NCI-H1092 treated with DMSO at 0.1 percent for 48 hours (cell line): ENCODE results near the gene BMP8B.

Source experiments
- DNase-seq: peaks from one replicate; lab custom pipeline; 2025; lab: John Stamatoyannopoulos, UW

The BMP8B gene

DNA sequence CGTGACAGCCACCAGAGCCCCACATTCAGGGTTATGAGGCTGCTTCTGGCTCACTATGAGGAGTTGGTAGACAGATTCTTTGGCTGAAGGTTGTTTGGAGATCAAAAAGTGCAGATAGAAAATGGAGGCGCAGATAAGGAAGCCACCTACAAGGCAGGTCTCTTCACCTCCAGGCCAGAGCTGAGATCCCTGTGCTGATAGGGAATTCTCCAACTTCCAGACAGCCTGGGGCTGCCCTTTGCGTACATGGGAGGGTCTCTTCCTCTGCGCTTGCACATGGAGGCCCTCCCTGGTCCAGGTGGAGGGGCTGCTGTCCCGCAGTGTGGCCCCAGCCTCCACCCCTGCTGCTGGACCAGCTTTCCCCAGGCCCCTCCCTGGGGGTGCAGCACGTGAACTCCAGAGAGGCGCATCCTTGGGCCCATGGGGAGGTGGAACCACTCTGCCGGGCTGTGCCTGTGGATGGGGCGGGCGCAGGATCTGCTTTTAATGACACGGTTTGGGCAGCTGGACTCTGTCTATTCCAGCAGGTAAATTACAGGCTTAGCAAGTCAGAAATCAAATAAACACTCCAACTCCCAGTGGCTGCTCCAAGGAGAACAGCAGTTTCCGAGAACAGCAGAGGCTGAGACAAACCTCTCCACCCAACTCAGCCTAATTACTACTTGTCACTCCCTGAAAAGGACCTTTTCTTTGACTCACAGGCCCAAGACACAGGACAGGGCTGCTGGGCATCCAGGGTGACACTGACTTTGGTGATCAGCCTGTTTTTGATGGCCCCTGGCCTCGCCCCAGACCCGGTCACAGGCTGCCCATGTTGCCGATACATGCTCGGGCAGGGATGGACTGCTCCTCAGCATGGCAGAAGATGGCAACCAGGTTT lies 29.9 kb downstream of the BMP8B start:
- no peak for DNase-seq

DNA sequence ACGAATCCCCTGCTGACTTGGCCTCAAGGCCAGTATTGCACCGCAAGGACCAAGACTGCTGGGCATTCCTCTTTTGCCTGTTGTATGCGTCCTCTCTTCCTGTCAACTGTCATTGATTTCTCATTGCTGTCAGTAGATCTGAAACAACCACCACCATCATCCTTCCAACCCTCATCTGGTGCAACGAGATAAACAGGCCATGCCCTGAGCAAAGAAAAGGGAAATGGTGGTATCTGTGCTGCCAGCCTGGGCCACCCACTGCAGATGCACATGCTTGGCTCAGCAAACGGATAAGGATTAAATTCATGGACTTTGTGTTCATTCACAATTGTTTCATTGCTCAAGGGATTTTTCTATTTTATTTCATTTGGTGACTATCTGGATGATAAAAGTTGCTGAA lies 31.2 kb downstream of the BMP8B start:
- no peak for DNase-seq

DNA sequence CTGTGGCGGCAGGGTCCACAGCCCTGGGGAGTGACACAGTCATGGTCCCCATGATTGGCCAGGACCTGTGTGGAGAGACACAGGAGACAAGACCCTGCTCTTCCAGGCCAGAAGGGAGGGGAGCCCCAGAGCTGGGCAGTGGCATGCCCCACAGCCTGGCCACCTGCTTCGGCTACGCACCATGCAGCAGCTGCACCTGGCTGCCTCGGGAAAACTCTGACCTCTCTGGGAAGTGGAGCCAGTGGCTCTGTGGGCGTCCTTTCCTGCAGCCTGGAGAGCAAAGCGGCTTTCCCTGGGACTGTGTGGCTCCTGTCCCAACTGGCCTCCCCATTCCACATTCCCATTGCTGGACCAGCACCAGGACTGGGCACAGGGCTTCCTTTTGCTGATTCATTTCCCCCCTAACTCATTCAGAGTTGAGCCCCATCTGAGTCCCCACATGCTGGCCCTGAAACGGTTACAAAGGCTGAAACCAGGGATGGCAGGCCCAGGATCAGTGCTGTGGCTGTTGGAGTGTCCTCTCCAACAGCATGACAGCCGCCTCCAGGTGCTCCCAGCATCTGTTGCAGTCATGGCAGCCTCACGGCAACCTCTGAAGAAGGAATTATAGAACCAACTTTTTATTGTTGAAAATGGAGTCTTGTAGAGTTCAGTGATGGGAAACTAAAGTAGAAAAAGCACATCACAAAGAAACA lies 32.6 kb downstream of the BMP8B start:
- no peak for DNase-seq

DNA sequence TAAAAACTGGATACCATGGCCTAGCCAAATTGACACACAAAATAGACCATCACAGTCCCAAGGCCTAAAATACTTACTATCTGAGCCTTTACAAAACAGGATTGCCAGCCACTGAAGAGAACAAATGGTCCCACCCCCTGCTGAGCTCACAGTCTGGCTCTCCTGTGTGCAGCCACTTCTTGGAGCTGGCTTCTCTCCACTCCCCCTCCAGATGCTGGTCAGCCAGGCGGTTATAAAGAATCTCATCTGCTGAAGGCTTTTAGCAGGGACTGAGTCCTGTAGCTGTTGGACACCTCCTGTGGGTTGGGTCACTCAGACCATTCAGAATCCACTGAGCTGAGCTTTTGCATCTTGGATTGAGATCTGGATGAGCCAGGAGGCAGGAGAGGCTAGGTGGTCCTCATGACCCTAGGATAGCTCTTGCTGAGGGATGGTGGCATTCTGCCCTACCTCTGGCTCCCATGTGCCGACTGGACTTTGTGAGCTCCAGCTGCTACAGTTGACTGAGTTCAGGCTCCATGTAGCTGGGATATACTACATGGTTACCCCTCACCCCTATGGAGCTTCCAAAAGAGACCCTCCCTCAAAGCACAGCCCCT lies 33.7 kb downstream of the BMP8B start:
- DNase-seq = peak; percentile 99

DNA sequence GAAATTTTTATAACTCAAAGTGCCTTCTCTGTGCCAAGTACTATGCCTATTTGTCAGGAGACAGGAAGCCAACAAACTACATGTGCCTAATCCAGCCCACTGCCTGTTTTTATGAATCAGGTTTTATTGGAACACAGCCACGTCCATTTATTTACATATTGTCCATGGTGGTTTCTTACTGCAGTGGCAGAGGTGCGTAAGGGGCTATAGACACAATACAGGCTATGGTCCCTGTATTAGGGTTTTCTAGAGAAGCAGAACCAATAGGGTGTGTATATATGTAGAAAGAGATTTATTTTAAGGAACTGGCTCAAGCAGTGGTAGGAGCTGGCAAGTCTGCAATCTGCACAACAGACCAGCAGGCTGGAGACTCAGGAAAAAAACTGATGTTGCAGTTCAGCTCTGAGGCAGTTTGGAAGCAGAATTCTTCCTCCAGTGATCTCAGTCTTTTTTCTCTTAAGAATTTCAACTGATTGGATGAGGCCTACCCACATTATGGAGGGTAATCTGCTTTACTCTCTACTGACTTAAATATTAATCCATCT lies 34.6 kb downstream of the BMP8B start:
- peak; percentile 100 for DNase-seq

DNA sequence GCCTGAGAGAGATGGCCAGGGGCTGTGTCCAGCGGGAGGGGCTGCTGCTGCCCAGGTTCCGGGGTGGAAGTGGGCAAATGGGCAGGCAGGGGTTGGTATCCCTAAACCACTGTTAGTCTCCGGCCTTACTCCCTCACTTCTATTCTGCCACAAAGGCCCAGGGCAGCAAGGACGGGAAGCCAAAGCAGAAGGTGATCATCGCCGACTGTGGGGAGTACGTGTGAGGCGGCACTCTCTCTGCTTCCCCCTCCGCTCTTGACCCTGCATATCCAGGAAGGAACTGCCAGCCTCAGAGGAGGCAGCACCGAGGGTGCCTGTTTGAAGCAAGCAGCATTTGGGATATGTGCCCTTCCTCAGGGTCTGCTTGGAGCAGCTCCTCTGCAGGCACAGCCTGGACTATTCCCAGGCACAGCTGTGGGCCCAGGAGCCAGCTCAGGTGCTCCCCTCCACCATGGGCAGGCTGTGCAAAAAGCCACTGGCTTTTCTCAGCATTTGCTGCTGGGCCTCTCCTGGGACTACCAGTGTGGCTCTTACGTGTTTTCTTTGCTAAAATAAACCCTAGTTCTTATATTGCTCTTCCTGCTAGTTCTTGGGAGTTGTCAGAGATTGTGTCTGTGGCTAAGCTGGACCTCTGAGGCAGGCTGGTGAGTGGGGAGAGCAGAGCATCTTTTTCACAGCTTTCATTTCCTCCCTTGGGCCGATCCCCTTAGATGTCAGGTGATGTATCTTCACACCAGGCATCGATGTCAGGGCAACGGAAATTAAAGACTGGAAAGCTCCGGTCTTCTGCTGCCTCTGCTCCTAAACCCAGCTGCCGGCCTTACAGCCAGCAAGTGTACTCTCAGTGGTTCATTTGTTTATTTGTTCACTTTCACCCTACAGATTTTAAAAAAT lies 35.3 kb downstream of the BMP8B start:
- DNase-seq = peak; percentile 100

DNA sequence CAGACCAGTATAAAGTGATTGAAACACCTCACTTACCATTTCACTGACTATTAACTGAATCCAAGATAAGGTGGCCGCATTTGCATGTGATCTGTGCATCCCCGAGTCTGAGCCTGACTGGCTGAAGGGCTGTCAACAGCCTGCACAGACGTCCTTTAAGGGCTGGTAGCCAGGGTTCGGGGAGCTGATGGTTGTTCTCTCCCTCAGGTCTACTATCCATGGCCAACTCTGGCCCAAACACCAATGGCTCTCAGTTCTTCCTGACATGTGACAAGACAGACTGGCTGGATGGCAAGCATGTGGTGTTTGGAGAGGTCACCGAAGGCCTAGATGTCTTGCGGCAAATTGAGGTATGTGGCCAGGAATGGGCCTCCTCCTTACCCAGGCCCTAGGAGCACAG lies 36.0 kb downstream of the BMP8B start:
- DNase-seq = no peak

DNA sequence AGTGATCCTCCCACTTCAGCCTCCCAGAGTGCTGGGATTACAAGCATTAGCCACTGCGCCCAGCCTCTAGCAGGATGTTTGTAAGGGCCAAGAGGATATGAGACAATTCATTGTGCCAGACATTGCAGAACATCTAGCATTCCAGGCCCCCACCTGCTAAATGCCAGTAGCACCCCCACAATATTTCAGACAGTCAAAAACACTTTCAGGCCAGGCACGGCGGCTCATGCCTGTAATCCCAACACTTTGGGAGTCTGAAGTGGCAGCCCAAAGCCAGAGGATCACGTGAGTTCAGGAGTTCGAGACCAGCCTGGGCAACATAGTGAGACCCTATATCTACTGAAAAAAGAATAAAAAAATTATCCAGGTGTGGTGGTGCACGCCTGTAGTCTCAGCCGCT lies 37.1 kb downstream of the BMP8B start:
- DNase-seq = no peak

DNA sequence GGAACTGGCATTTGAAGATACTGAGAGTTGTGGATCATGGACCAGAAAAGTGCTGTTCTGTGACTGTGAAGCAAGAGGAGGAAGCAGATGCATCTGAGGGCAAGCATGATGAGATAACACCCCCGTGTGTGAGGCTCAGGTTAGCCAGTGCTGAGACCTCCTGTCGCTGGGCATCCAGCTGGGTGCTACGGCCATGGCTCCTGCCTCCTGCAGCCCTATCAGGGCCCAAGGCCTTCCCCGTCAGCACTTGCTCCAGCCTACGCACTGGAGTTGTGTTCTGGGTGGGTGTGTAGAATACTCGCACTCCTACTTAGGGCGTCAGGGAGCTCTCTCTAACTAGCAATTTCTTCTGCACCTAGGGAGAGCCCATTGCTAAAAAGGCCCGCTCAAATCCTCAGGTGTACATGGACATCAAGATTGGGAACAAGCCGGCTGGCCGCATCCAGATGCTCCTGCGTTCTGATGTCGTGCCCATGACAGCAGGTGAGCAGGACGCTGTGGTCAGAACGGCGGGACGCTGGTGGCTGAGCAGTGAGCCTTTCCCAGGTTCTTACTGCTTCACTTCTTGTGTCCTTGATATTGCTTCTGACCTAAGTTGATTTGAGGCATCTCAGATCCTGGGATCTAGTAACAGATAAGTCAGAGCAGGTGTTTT lies 43.5 kb downstream of the BMP8B start:
- no peak for DNase-seq

DNA sequence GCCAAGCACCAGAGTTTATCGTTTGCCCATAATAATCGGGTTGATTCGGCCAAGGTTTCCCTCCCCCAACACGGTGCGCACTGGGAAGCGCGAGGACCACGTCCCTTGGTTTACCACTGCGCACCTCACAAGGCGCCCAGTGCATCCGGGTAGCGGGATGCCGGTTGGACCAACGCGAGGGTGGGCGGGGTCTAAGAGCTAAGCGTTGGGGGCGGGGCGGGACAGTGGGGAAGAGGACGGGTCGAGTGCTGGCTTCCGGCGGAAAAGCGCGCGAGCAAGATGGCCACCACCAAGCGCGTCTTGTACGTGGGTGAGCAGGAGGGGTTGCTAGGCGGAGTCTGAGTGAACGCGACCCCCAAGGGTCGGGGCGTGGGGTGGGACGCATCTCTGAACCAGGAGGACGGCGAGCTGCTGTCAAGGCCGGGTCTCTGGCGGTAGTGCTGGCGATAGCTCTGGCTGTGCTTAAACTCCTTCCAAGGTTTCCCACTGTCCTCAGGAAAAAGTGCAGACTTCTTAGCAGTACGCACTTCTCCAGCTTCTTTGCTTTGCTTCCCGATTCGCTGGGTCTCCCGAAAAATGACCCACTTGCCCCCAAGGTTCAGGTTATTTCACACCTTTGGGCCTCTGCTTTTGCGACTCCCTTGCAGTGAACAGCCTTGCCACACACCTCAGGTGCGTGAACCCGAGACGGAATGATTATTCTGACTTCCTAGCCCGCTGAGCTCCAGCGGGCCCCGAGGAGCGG lies 49.9 kb downstream of the BMP8B start, which contains the start of gene PPIE:
PPIE (plus strand) TSS at position 261 of the 745 bp plus-strand sequence; CDS start at position 280, 19 bp downstream.
- peak; percentile 99 for DNase-seq

DNA sequence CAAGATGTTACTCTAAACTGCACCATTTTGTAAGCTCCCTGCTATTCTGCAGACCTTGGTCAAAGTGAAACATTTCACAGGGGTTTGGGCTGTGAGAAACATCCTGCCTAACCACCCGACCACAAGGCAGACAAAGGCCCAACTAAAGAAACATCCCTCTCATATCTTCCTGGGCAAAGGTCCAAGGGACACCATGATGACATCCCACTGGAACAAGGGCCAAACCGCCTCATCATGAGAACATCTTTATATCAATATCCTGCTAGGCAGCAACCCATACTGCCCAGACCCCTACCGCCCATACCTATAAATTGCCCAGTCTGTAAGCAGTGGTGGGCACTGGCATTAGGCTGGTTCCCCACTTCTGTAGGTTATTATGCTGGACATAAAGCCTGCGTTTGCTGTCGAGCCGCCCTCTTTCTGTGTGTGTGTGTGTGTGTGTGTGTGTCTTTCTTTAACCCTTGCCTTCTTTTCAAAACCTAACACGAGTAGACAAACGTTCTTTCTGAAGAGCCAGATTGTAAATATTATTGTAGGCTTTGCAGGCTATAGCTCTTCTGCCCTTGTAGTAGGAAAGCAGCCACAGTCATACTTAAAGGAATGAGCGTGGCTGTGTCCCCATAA lies 51.0 kb downstream of the BMP8B start:
- no peak for DNase-seq

DNA sequence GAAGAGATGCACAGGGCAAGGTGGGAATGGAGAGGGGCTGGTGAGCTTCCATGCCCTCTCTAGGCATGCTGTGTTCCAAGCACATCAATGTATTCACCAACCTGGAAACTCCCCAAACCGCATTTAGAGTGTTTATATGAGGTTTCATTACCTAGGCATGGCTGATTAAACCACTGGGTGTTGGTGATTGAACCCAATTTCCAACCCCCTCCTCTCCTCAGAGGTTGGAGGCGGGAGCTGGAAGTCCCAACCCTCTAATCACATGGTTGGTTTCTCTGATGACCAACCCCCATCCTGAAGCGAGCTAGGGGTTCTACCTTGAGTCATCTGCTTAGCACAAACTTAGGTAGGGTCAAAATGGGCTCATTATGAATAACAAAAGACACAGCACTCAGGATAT lies 52.9 kb downstream of the BMP8B start:
- DNase-seq = no peak

DNA sequence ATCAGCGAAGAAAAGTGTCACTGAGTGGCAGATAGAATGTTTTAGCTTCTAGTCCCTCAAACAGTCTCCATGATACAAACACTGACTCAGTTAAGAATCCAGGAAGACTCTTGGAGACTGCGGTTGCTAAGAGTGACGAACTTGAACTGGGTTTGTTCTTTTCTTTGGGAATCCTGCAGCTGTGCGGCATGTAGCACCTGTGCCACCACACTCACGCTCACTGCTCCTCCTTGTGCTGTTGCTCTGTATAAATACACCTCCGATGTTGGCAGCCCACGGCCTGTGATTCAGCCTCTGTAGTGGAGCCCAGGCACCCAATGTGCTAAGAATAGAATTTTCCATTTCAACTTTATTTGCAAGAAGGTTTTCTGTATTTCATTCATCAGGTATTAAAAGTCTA lies 55.5 kb downstream of the BMP8B start:
- DNase-seq = no peak

DNA sequence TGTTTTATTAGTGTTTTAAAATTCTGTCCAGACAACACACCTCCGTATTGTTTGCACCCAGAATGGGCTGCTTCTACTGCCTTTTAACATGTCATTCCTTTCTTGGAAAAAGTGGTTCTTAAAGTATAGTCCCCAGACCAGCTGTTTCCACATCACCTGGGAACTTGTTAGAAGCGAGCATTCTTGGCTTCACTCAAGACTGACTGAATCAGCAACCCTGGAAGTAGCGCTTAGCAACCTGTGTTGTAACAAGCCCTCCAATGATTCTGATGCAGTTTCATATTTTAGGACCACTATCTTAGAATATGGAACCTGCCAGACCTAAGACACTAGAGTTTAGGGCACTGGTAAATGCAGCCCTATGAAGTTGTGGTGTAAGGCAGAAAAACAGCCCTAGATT lies 55.9 kb downstream of the BMP8B start:
- DNase-seq = no peak

DNA sequence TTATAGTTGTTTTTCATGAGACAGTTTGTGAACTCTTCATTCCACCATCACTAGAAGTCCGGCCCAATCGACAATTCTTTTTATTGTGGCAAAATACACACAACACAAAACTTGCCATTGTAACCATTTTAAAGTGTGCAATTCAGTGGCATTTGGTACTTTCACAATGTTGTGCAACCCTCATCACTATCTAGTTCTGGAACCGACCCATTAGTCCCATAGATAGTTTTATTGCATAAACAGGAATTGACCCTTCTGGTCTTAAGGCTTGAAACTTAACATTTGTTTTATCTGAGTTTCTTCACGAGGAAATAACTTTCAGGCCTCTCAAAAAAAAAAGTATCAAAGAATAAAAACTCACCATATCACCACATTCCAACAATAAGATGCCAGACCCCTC lies 58.8 kb downstream of the BMP8B start:
- DNase-seq = no peak

DNA sequence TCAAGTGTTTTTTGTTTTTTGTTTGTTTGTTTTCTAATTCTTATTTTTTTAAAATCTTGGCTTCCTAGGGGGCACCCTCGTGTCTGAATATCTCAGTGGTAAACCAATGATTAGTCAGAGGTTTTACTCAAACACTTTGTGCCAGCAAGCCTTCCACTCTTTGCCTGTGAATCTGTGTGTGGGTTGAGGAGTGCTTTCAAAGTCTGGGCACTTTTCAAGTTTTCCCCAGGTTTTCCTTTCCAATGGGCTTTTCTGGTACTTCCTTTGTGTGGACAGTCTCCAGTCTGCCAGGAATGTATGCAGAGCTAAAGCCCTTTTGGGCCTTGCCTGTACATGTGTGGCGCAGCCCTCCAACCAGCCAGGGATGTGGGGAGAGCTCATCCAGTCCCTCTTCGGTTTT lies 59.6 kb downstream of the BMP8B start:
- no peak for DNase-seq

DNA sequence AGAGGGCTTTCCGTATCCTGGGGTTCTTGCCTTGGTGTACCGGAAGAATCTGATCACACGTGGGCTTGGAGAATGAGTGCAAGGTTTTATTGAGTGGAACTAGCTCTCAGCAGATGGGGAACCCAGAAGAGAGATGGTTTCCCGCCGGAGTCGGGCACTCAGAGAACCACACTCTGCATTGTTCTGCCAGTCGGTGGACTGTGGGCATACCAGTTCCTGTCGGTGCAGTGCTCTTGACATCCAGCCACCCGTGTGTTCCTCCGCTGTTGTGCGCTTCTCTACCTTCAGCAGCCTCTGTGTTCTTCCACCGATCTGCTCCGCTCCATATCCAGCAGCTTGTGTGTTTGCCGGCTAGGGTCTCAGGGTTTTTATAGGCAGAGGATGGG lies 60.7 kb downstream of the BMP8B start:
- no peak for DNase-seq

DNA sequence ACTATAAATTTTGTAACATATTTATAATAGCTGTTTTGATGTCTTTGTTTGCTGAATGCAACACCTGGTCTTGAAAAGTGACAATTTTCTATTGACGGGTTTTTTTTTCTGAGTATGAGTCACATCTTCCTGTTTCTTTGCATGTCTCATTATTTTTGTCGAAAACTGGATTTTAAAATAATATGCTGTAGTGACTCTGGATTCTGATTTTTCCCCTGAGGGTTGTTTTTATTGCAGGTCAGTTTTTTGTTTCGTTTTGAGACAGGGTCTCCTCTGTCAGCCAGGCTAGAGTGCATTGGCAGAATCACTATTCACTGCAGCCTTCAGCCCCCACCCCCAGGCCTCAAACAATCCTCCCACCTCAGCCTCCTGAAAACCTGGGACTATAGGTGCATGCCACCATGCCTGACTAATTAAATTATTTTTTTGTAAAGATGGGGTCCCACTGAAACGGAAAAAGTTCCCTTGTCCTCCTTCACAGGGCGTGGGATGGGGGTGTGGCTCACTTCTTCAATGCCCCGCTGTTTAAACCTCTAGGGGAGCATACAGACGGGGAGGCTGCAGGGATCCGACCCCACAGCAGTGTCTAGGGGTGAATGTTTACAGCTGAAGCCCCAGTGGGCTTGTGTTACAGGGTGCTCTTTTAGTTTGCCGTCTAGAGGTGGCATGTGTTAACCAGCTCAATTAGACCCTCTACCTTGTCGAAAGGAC lies 61.3 kb downstream of the BMP8B start:
- no peak for DNase-seq

DNA sequence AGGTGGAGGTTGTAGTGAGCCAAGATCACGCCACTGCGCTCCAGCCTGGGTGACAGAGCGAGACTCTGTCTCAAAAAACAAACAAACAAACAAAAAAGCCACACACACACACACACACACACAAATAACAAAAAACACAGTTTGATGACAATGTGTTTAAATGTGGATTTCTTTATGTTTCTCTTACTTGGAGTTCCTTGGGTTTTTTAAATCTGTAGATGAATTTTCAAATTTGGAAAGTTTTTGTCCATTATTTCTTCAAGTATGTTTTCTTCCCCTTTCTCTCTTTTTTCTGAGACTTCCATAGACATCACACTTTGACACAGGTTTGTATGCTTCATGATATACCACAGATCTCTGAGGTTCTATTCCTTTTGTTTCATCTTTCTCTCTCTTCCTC lies 62.1 kb downstream of the BMP8B start:
- no peak for DNase-seq
